ENCODE data around the gene MACROD2.

The MACROD2 gene

DNA sequence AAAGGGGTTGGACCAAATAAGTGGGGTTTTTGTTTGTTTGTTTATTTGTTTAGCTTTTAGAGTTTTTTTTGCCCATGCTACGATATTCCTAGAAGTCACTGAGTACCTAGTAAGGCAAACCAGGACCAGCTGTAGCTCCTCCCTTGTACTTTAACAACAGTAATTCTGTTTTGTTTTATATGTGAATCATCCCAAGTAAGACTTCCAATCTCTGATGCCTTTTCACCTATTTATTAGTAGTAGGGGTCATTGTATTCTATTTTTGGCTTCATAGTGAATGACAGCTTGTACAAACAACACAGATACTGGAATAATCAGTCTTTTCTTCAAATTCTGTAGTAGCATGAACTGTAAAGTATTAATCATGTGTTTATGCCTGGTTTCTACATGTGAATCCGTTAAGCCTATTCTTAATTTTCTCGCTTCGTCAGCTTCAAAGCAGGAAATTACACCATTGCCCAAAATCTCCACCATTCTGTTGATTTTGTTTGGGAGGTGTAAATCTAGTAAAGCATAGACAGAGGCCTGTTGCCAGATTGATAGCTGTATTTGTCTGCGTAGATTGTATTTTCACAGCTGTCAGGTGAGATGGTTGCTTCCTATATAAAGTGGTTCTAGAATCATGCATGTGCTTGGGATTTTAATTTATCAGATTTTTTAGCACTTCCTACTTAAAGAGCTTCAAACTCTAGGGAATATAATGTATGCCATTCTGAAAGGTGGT lies 493.6 kb downstream of the MACROD2 start:
- no peak for DNase-seq

DNA sequence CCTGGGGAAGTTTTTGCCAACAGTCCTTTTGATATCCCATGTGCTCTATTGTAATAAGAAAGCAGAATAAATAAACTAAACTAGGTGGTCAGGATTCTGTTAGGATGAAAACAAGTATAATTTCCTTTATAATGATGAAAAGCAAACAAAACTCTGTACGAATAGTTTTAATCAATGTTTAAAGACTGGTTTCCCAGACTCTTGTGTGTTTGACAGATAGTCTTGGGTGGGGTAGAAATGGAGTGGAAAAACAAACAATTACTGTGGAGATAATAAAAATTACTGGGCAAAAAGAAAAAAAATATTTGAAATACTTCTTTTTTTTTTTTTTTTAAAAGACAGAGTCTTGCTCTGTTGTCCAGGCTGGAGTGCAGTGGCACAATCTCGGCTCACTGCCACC lies 494.2 kb downstream of the MACROD2 start:
- no peak for DNase-seq

DNA sequence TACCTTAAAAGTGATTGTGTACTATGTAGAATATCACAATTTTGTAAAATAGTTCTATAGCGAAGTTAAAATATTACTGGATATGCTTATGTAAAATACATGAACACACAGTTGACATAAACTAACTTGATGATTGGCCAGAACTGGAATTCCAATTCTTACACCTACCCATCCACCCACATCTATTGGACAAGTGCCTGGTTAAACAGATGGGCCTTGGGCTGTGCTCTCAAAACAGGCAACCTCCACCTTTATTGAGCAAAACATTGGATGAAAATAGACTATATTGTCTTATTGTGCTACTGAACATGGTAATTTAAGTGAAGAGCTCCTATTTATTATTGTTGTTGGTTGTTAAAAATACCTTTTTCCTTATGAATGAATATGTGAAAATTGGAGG lies 496.1 kb downstream of the MACROD2 start:
- DNase-seq, result no peak

- DNase-seq, result no peak
Measured at GRCh38 chr20:14493408-14493807, 498.1 kb downstream of the MACROD2 start.

DNA sequence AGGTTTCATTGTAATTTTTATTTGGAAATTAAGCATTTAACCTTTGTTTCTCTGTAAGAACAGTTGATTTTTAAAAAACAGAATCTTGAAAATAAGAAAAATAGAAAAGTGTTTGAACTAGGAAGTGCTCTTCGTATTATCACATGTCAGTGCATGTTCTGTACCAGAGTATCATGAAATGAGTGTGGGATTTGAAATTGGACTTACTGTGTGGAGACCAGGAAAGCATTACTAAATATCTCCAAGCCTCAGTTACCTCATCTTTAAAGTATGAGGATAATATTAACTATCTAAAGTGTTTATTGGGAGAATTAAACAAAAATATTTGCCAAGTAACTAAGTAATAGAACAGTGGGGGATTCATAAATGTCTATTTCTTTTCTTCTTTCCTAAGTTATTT lies 499.0 kb downstream of the MACROD2 start:
- no peak for DNase-seq

- DNase-seq, result no peak
Measured at GRCh38 chr20:14495066-14495465, 499.8 kb downstream of the MACROD2 start.

DNA sequence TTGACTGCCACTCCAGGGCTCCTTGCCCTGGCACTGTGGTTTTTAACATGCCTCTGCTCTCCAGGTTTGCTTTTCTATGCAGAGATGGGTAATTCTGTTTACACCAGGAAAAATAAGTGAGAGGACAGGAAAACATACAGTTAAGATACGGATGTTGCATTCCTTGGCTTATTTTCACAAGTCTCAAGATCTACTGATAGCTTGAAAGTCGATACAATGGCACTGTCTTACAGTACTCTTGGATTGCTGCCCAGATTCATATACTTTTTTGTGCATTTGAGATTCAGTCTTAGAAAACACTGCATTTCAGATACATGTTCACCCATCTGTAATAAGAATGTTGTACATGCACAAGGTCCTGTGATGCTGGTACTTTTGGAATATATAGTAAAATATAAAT lies 501.7 kb downstream of the MACROD2 start:
- DNase-seq, result no peak

GRCh38 chr20:14498772-14499171 lies 503.5 kb downstream of the MACROD2 start:
- DNase-seq, result peak; percentile 14

GRCh38 chr20:14505476-14505875 lies 510.2 kb downstream of the MACROD2 start:
- no peak for DNase-seq

GRCh38 chr20:14507711-14508110 lies 512.4 kb downstream of the MACROD2 start:
- no peak for DNase-seq

GRCh38 chr20:14510341-14510740 lies 515.0 kb downstream of the MACROD2 start:
- no peak for DNase-seq

DNA sequence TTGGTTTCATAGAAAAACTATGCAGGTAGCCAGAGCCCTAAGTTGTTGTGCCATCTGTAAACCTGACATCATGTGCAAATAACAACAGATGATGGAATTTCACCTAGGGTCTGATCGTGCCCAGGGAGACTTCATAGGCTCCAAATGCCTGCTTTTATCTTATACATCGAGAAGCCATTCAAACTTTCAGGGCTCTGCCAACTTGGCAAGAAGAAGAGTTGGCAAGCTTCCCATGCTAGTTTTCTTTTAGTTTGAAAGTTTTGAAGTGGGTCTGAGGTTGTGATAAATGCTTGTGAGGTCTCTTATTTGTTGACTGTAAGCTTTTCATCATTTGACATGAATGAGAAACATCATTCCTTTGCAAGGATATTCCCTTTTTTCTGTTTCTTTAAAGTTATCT lies 517.5 kb downstream of the MACROD2 start:
- no peak for DNase-seq

DNA sequence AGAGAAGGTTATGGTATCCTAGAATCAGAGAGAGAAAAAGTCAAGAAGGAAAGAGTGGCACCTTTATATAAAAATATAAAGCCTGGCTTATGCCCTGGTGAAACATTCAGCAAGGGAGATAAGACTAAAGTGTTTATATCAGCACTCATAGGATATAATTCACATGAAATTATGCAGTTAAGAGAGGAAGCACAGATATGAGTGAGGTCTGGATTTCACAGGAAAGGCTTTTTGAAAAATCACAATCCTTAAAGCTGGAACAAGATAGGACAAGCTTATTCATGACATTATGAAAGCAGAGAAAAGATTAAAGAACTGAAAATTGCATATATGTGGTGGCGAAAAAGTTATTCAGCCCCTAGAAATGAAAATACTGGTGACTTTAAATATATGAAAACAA lies 523.3 kb downstream of the MACROD2 start:
- DNase-seq, result no peak

GRCh38 chr20:14521016-14521415 lies 525.7 kb downstream of the MACROD2 start:
- DNase-seq, result no peak

- DNase-seq, result no peak
Measured at GRCh38 chr20:14521436-14521835, 526.1 kb downstream of the MACROD2 start.

- no peak for DNase-seq
Measured at GRCh38 chr20:14522595-14522994, 527.3 kb downstream of the MACROD2 start.

DNA sequence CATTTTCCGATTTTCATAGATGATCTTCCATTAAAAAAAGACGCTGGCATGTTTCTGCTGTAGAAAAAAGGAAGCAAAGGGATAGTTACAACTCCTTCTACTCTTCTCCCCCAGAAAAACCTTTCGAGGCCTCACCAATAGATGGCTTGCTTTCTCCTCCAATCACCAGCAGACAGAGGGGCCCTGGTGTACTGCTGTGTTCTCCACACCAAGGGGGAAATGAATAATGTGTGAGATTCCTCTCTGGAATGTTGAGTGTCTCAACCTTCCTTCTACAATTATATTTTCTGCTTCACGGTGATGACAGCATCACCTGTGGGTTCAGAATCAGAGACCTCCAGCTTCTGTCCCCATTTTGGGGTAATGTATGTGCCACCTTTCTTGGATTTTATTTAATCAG lies 527.8 kb downstream of the MACROD2 start:
- DNase-seq, result no peak

DNA sequence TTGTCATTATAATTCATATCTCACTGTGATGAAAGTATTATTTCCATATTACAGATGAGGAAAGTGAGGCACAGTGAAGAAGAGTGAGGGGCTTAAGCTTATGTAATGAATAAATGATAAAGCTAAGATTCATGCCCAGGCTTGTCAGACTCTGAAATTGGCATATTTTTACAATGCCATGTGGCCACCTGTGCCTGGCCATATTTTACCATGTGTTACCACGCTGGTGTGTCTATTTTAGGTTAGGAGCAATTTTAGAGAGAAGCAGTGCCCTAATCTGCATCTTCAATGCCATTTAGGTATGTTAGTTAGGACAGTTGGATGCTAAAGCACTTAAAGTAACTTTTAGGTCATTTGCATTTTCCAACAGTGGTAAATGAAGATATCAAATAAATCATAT lies 530.1 kb downstream of the MACROD2 start:
- DNase-seq, result no peak

- no peak for DNase-seq
Measured at GRCh38 chr20:14526891-14527290, 531.6 kb downstream of the MACROD2 start.

DNA sequence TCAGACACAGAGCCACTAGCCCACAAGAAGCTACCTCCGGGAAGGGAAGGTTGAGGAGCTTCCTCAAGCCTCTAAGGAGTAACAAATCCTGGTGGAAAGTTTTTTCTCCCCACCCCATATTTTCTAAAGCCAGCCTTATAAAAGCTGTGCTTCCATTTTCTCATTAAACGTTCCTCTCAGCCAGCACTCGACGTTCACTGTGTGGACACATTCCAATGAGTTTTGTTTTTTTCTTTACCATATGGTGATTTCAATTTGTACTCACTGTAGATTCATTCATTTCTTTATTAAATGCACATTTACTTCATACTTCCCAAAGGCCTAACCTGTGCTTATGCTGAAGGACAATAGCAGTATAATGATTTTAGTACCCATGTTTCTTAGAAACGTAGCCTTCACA lies 536.5 kb downstream of the MACROD2 start:
- DNase-seq, result no peak

GRCh38 chr20:14536738-14537137 lies 541.4 kb downstream of the MACROD2 start:
- DNase-seq, result no peak

DNA sequence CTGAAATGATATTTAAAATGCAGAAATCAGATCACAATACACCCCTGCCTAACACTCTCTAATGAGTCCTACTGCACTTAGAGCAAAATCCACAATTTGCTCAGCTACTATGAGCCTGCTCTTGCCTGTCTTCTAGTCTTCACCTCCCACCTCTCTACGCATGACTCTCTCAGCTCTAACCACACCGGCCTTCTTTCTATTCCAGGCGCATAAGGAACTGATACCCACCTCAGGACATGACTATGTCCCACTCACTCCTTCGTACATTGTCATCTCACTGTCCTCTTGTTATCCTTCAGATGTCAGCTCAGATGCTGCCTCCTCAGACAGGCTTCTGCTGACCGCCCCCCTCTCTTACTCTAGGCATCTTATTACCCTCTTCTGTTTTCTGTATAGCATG lies 543.1 kb downstream of the MACROD2 start:
- DNase-seq, result no peak

DNA sequence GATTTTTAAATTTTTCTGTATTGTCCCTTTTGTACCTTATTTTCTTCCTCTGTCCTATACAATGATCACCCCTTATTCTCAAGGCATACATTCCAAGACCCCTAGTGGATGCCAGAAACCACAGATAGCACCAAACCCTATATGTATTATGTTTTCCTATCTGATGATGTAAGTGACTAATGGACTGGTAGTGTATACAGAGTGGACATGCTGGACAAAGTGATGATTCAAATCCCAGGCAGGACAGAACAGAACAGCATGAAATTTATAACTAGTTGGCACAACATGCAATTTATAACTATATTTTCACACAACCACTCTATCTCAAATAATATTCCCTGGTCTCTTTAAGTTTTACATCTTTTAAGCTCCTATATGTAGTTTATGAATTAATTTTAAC lies 547.7 kb downstream of the MACROD2 start:
- no peak for DNase-seq

DNA sequence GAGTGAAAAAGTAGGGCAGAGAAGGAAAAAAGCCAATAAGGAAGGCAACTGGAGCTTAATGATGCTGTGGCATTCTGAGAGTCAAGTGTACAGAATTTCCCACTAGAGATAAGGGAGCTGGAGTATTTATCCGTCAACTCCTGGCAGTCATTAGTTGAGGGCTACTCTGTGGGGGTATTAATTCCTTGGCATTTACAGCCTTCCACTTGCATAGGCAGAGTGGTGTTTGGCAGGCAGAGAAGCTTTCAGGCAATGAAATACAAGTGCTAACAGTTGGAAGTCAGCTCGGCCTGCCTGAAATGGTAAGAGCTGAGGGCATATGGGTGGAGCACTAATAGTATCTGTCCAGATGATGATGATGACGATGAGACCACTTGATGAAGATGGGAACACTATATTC lies 549.4 kb downstream of the MACROD2 start:
- no peak for DNase-seq

- DNase-seq, result no peak
Measured at GRCh38 chr20:14550655-14551054, 555.3 kb downstream of the MACROD2 start.

Measured in NCI-H2029 (cell line).